GM19438 (cell line): ENCODE data around the gene CFAP45.

Experiments
- ATAC-seq: cut with Tn5 transposase; IDR thresholded peaks from one replicate; pipeline ENCODE4 v1.9.1; 2021; ENCODE audit warnings: low read depth; ENCODE audit not compliant: unreplicated experiment

CFAP45 gene

GRCh38 chr1:159924791-159925718 lies 25.1 kb upstream of the CFAP45 start, which contains the start of gene TAGLN2:
TSS of gene TAGLN2 (minus strand) at chr1:159925507. CDS start at chr1:159920509, 4,998 bp downstream.
- peak; percentile 53 for ATAC-seq

DNA sequence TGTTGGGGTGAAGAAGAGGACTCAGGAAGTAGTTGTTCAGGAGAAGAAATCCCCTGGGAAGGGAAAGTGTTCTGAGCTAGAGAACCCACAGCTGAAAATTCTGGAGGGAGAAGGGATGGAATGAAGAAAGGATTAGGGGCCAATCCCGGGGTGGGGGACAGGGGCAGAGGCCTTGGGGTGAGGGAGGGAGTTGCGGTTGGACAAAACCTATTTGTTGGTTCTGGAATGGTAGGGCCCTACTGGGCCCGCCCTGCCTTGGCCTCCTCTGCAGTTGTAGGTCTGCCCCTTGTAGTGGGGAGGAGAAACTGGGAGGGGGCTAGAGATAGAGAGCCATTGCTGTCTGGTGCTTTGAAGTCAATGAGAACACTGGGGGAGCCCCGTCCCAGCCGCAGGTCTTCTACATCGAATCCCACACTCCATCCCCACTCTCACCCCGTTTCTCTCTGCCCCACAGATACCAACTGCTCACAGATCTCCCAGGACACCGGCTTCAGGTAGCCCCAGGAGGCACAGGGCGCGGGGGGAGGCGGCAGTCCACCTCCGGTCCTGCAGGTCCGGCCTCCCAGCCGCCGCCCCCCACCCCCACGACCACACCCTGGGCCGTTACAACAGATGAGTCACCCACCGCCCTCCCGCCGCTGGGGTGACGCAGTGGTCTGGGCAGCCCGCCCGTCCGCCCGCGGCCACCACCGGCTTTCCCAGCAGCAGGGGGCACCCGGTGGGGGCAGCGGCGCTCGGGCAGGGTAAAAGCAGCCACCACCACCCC lies 24.2 kb upstream of the CFAP45 start:
- no peak for ATAC-seq

DNA sequence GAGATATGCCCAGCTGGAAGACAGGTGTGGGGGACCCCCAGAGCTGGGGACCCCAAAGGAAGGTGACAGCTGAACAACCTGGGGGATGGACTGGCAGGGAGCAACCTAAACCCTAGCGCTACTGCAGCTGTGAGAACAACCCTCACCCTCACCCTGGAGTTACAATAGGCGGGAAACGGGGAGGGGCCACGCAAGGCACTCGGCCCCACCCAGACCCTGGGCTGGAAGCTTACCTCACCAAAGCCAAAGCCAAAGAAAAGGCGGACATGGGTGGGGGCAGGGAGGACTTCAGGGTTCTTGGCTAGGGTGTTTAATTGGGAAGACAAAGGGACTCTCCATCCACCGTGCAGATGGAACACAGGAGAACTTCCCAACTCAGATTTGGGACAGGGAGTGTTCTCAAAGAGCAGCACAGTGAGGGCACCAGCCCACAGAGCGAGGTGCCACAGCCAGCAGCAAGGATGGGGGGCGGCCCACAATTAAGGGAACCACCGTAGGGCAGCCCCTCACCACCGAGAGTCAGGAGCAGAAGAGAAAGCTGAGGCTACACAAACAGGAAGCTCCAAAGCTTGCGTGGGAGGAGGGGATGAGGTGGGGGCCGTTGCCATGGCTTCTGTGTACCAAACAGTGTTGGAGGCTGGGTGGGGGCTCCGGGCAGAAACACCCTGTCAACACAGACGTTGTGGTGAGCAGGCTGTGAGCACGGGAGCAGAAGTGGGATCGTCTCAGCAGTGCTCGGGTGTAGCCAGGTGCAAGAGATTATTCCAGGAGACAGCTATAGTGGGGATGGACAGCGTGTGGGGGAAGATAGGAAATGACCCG lies 23.4 kb upstream of the CFAP45 start:
- ATAC-seq, result peak; percentile 30

GRCh38 chr1:159922511-159923202 lies 22.7 kb upstream of the CFAP45 start:
- ATAC-seq, result no peak

GRCh38 chr1:159921700-159922504 lies 21.9 kb upstream of the CFAP45 start:
- no peak for ATAC-seq

GRCh38 chr1:159921251-159921650 lies 21.3 kb upstream of the CFAP45 start:
- peak; percentile 17 for ATAC-seq

GRCh38 chr1:159920651-159921050 lies 20.7 kb upstream of the CFAP45 start:
- ATAC-seq, result no peak

GRCh38 chr1:159920202-159920601 lies 20.2 kb upstream of the CFAP45 start:
- no peak for ATAC-seq

DNA sequence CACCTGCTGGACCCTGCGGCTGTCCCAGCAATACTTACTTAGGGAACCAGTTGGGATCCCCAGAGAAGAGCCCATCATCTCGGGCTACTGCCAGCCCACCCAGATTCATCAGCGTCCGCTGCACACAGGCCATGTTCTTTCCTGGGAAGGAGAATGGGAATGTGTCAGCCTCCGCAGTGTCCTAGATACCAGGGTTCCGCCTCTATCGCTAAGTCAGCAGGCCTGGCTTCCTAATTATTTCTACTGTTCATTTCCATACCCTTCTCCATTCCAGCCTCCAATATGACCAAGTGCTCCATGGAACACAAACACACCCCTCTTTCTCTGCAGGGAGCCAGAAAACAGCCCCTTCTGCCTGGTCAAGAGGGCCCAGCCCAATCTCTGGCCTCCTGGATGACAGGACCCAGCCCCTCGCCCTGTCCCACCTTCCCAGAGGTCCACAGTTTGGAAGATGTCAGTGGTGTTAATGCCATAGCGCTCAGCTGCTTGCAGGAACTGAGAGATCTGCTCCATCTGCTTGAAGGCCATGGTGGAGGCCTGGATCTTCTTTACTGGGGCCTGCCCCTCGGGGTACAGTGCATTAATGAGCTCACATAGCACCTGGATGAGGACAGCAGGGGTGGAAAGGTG lies 19.4 kb upstream of the CFAP45 start:
- no peak for ATAC-seq

- no peak for ATAC-seq
Observed at GRCh38 chr1:159918352-159919200, 18.6 kb upstream of the CFAP45 start.

DNA sequence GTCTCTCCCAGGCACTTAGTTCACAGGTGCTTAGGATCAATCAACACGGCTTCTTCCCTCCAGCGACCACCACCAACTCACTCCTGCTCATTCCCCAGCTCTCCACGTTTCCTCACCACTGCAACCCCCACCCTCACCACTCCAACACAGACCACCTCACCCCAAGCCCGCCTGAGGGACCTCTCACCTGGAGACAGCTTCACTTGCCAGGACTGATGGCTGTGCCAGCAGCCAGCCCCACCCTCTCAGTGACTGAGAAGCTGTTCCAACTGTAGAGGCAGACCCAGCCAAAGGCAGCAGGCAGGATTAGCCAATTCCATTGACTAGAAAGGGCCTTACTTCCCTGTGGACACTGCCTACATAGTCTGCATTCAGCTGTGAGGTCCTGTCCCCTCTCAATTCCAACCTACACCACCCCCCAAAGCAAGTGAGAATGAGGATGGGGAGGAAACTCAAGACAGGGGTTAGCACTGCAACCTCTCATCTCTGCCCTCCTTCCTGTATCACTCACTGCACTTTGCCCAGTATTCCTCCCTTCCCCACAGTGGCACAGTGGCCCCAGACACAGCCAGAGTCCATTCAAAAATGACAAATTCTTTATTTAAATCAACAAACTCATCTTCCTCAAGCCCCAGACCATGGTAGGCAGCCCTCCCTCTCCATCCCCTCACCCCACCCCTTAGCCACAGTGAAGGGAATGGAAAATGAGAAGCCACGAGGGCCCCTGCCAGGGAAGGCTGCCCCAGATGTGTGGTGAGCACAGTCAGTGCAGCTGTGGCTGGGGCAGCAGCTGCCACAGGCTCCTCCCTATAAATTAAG lies 17.8 kb upstream of the CFAP45 start:
- ATAC-seq, result no peak

DNA sequence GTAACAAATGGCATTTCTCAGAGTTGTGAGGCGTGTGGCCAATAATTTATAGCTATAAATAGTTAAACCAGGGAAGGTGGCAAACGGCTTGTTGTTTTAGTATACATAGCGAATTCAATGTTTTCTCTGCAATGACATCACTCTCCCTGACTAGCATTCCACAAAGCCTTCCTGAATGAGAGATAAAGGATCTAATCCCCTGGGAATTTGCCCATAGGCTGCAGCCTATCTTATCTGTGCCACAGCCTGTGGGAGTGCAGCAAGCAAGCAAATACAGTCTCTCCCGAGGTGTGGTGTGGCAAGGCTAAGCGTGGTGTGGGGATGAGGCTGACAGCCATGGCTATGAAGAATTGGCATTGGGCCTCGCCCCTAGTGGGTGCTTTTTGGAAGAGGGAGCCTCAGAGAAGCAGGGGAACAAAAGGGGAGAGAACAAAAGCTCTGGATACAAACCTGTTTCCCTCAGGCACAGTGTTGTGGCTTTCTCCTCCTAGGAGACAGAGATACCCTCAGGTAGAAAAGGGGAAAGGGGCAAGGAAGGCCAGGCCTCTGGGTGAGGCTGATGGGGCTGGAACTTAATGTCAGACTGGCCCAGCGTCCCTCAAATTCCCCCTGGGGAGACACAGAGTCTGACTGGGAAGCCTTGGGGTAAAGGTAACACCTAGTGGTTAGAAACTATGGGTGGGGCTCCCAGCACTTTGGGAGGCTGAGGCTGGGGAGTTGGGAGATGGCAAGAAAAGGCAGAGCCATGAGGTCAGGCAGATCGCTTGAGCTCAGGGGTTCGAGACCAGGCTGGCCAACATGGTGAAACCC lies 16.5 kb upstream of the CFAP45 start:
- ATAC-seq, result no peak

DNA sequence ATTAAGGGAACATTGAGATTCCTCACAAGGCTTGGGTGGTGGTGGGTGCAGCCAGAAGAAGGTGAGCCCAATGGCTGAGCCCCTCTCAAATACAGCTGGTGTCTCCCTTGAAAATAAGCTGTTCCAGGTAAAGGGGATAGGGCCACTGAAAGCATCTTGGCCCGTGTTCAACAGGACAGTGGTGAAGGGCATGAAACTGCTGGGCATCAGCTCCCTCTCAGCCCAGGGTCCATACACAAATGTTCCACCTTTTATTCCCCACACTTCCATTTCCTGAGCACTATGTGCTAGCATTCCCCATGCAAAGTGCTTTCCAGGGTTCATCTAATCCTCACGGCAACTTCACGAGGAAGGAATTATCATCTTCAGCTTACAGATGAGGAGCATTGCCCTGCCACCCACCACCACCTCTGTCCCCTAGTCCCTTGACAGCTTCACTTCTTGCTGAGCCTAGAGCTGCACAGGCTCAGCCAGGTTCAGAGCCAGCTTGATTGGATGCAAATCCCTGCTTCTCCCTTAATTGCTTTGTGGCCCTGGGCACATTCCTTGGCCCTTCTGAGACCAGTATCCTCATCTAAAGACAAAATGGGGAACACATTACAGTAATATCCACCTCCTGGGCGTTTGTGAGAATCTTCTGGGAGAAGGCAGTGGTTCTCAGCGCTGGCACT lies 15.7 kb upstream of the CFAP45 start:
- ATAC-seq, result no peak

DNA sequence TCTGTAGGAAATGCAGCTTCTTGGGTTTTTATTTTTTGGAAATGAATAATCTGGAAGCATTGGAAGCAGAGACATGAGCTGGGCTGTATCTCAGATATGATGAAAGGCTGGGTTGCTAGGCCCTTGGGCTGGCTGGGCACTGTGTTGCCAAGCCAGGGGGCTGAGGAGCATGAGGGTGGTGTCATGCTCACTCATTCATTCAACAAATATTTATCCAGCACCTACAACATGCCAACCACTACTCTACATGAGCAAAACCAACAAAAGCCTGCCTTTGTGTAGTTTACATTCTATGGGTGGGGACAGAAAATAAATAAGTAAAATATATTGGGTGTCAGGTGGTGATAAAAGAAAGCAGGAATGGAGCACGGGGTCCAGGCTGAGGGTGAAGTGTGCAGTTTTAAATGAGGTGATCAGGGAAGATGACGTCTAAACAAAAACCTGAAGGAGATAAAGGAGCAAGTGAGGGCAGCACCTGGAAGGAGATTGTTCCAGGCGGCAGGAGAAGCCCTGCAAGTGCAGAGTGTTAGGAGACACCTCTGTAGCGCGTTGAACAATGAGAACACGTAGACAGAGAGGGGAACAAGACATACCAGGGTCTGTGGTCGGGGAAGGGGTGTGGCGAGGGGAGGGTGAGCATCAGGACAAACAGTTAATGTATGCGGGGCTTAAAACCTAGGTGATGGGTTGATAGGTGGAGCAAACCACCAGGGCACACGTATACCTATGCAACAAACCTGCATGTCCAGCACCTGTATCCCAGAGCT lies 14.5 kb upstream of the CFAP45 start:
- ATAC-seq, result no peak
